Sciatic nerve (tissue), 2 donors: ENCODE data around the gene OVOL3. TPM values are rescaled to one million over a fixed set of nuclear protein-coding genes. Genes with fewer than 3 reads are reported as not detected.

ENCODE experiments used
- ATAC-seq: fragments of 200-7000 bp; cut with Tn5 transposase; one replicate; pipeline ENCODE4 v1.9.1; 2020; ENCODE audit warnings: mild to moderate bottlenecking, moderate library complexity
- DNase-seq: peaks from one replicate; pipeline ENCODE4 v3.0.0-alpha.2; 2020; ENCODE audit warnings: low spot score
- intact Hi-C: fragments of 100-400 bp; cut with DNase I; formaldehyde crosslinking; loops from one replicate; pipeline ENCODE4 v1.14.2; 2022
- total RNA-seq: library from RNA; stranded (reverse); fragmentation: NEBNext Ultra II Directional; extraction: Animal tissue kit (Norgen Biotek cat#: 25700); gene quantifications from one replicate; pipeline ENCODE4 v1.2.1, GENCODE V29; 2021
- donor health status: DM: no; HTN: no; CAD: no.
- donor health status: DM: no; HTN: no; CAD: no.

The OVOL3 gene
- total RNA-seq, 1 donor from 2014 or later, result not detected

DNA sequence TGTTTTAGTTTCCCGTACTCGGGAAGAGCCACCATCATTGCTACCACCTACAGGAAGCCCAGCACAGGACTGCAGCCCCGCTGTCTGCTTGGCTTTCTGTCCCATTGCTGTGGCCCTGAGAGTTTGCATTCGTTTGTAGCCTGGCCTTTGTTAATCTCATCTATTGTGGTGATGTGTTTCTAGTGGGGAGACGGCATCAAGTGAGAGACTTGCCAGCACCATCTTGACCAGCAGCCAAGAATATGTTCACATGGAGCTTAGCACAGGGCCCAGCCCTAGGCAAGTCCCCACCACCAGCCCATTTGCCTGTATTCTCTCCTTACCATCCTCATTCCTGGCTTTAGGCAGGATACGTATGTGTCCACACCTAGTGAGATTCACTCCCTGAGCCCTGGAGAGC, 17.3 kb upstream of the OVOL3 start:
- DNase-seq, result no peak
- intact Hi-C loops, result no loop called here
- no peak for ATAC-seq

DNA sequence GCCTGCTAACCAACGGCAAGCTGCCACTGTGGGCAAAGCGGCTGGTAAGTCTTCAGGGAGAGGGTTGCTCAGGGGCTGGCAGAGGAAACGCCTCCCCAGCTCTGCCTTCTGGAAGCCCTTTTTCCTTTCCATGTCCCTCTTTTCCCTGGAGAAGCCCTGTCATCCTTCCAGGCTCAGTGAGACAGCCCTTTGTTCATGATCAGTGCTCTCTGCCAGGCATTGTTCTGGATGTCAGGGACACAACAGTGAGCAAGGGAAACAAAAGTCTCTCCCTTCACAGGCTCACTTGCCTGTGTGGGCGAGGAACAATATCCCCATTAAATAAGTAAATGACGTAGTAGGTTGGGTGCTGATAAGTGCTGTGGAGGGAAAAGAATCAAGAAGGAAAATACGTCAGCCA, 13.9 kb upstream of the OVOL3 start:
- peak; percentile 77 for ATAC-seq
- intact Hi-C loops, result no loop called here
- DNase-seq, result no peak

DNA sequence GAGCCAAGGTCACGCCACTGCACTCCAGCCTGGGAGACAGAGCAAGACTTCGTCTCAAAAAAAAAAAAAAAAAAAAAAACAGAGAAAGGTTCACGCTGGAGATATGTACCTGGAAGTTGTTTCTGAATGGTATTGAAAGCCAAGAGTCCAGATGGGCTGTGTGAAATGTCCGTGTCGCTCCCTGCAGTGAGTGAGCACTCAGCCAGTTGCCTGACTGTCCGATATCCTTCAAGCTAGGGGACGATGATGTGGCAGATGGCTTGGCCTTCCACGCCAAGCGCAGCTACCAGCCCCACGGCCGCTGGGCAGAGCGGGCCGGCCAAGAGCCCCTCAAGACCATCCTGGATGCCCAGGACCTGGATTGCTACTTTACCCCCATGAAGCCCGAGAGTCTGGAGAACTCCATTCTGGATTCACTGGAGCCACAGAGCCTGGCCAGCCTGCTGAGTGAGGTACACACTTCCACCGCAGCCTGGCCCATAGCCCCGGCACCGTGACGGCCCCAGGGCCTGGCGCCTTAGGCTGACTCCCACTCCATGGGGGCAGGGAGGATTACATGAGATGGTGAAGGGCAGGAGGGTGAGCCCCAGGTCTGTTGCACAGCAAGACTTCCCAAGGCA, 11.7 kb upstream of the OVOL3 start:
- DNase-seq, result no peak
- intact Hi-C loops, result no loop called here
- no peak for ATAC-seq

DNA sequence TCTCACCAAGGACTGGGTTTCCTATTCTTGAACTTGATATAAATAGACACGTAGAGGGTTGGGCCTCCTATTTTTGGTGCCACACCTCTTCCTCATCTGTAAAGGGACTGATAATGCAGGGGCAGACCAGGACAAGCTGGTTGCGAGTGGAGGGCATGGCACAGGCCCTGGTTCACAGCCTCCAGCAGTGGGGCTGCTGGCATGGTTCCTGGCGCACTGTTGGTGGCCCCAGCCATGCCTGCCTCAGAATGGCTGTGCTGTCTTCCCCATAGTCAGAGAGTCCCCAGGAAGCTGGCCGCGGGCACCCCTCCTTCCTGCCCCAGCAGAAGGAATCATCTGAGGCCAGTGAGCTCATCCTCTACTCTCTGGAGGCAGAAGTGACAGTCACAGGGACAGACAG, 10.5 kb upstream of the OVOL3 start:
- intact Hi-C loops, result no loop called here
- no peak for DNase-seq
- ATAC-seq, result no peak

DNA sequence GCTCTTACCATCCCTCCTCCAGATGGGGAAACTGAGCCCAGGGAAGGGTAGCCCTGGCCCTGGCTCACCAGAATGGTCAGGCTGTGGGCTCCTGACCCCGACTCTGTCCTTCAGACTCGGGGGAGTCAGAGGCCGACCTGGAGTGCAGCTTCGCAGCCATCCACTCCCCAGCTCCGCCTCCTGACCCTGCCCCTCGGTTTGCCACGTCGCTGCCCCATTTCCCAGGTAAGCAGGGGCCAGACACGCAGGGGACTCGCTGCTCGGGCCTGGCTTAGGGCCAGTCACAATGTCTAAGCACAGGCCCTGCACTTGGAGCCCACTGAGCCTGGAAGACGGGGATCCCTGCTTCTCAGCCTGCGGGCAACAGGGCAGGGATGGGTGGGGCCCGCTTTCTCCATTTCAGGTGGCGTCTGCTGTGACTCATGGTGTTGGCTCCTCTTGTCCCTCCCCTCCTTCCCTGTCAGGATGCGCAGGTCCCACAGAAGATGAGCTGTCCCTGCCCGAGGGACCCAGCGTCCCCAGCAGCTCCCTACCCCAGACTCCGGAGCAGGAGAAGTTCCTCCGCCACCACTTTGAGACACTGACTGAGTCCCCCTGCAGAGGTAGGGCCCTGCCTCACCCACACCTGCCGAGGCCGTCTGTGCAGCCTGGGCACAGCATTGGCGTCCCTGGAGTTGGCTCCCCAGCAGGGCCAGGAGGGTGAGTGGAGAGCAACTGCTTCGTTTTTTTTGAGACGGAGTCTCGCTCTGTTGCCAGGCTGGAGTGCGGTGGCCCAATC, 9.2 kb upstream of the OVOL3 start:
- no peak for ATAC-seq
- no peak for DNase-seq
- intact Hi-C loops, result no loop called here

DNA sequence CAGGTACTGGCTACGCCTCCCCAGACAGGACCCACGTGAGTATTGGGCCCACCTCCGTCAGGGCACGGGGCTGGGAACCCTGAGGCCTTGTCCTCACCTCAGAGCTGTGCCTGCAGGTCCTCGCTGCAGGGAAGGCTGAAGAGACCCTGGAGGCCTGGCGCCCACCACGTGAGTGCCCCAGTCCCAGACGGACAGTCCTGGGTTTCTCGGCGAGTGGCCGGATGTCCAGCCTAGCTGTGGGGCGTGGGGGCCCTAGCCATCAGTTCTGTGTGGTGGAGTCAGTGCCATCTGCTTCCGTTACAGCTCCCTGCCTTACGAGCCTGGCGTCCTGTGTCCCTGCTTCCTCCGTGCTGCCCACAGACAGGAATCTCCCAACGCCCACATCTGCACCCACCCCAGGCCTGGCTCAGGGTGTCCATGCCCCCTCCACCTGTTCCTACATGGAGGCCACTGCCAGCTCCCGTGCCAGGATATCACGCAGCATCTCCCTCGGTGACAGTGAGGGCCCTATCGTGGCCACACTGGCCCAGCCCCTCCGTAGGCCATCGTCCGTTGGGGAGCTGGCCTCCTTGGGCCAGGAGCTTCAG, 7.8 kb upstream of the OVOL3 start:
- intact Hi-C loops, result no loop called here
- ATAC-seq (no peak), DNase-seq (no peak)

DNA sequence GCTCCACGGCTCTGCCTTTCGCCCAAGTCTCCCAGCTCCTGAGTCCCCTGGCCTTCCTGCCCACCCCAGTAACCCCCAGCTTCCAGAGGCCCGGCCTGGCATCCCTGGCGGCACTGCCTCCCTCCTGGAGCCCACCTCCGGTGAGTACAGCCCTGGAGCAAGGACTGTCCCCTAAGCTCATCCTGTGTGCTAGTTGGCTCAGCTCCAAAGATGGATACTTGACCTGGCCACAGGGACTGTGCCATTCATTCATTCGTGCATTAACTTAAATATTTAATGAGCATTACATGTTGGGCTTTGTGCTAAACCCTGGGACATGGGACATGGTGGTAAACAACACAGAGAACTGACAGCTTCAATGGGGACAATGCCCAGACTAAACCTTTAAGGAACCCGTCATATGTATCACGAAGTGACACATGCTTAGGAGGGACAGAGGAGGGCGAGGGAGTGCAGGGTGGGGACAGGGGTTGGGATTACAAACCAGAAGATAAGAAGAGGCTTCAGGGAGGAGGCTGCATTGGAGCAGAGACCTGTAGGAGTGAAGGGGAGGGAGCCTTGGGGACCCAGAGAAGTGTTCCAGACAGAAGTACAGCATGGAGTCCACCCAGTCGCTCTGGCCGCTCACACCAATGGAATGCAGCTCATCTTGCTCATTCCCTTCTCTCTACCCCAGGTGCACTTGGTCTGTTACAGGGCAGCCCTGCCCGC, 6.9 kb upstream of the OVOL3 start:
- no peak for ATAC-seq
- intact Hi-C loops, result no loop called here
- no peak for DNase-seq

DNA sequence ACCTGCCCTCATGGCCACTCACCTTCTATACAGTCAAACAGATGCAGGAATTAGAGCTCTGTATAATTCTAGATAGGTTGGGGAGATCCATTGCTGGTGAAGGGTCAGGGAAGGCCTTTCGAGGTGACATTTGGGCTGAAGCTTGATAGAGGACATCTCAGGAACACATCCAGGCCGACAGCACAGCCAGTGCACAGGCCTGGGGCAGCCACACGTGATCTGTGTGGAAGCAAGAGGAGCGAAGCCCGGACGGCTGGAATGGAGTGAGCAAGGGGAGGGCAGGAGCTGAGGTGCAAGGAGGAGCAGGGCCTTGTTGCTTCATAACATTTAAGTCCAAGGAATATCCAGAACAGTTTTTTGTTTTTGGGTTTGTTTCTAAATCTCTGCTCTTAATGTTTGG, 4.5 kb upstream of the OVOL3 start:
- intact Hi-C loops, result no loop called here
- no peak for ATAC-seq

DNA sequence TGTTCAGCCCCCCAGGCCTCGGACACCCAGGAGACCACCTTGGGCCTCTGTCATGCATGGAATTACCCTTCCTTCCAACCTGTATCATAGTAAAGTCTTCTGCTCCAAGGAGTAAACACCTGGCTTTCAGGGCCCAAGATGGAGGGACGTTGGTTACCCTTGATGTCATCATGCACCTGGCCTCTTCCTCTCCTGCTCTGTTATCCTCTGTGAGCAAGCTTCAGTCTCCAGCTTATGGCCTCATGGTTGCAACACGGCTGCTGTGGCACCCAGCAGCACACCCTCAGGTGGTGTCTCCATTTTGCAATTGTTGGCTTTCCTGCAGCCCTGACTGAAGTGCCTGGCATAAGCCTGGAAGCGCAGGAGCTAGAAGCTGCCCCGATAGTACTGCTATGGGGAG, 4.0 kb upstream of the OVOL3 start:
- DNase-seq (no peak), ATAC-seq (no peak)
- intact Hi-C loops, result no loop called here

More for the DNA sequence above, 4.5 kb upstream of the OVOL3 start:
- no peak for DNase-seq

DNA sequence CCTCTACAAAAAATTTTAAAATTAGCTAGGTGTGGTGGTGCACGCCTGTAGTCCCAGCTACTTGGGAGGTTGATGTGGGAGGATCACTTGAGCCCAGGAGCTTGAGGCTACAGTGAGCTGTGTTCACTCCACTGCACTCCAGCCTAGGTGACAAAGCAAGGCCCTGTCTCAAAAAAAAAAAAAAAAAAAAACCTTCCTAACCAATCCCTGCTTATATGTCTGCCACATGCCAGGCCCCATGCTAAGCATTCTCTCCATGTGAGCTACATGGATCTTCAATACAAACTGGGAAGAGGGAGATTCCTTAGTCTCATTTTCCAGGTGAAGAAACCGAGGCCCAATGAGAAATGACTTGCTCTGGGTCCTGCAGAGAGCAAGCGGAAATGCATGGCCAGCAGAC, 2.3 kb upstream of the OVOL3 start:
- ATAC-seq (no peak), DNase-seq (no peak)
- intact Hi-C loops, result no loop called here

DNA sequence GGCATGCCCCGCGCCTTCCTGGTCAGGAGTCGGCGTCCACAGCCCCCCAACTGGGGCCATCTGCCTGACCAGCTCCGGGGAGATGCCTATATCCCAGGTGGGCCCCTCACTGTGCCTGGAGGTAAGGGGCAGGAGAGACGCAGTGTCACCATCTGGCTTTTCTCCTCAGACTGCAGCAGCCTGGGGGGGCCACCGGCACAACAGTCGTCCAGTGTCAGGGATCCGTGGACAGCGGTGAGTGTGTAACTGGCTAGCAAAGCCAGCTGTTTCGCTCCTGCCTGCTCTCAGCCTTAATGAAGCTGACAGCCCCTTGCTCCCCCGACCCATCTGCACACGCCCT, 227 bp downstream of the OVOL3 start:
- ATAC-seq, result no peak
- no peak for DNase-seq
- intact Hi-C loops, result loop anchor here (10.0 kb wide), 1 partner anchor 46 kb away; no protein-coding TSS in a partner anchor

DNA sequence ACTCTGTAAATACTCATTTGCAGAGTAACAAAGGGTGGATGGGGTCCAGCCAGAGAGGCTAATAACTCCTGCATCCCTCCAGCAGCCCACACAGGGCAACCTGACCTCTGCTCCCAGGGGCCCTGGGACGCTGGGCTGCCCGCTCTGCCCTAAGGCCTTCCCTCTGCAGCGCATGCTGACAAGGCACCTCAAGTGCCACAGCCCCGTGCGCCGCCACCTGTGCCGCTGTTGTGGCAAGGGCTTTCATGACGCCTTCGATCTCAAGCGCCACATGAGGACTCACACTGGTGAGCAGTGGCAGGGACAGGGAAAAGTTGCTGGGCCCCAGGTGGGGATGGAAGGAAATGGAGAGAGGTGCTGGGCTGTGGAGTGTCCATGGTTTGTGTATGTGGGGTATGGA, 1.7 kb downstream of the OVOL3 start:
- no peak for ATAC-seq
- DNase-seq, result no peak
- intact Hi-C loops, result loop anchor here (10.0 kb wide), 1 partner anchor 48 kb away; no protein-coding TSS in a partner anchor

DNA sequence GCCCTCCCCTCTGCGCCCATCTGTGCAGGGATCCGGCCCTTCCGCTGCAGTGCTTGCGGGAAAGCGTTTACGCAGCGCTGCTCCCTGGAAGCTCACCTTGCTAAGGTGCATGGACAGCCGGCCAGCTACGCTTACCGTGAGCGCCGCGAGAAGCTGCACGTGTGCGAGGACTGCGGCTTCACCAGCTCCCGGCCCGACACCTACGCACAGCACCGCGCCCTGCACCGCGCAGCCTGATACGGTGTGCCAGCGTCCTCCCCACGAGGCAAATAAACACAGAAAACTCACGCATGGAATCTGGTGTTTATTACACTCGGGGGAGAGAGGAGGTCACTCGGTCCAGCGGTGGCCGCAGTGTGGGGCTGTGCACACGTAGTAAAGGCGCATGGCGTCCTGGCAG, 2.5 kb downstream of the OVOL3 start:
- no peak for ATAC-seq
- no peak for DNase-seq
- intact Hi-C loops, result loop anchor here (10.0 kb wide), 1 partner anchor 49 kb away; no protein-coding TSS in a partner anchor

DNA sequence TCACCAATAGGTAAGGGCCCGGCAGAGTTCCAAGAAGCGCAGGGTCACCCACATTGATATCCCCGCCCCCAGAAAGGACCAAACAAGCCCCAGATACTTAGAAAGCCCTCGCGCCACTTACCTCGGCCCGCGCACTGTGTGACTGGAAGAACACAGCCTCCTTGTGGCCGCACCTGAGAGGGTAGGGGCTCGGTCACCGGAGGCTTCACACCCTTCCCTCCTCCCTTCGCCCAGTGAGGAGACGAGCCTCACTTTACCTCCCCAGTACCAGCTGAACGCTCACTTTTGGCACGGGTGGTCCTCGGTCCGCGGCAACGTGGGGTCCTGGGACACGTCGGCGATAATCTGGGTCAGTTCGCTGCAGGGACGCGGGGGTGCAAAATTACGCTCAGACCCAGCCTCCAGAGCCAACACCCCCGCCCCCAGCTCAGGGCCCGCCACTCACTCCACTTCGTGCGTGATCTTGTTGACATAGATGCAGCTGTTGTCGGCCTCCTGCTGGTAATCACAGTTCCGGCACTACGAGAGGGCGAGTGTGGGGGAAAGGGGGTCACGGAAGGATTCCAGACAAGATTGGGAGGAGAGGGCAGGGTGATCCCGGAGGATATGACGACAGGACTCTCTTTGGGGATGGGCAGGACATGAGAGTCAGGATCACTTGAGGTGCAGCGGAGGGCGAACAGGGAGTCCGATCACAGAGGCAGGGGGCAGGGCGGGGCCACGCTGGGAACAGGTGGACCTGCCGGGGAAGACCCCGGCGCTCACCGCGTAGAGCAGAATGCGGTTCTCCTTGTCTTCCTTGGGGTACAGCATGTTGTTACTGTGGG, 3.2 kb downstream of the OVOL3 start:
- DNase-seq (peak; percentile 71), ATAC-seq (peak; percentile 1)
- intact Hi-C loops, result loop anchor here (10.0 kb wide), 1 partner anchor 49 kb away; no protein-coding TSS in a partner anchor

DNA sequence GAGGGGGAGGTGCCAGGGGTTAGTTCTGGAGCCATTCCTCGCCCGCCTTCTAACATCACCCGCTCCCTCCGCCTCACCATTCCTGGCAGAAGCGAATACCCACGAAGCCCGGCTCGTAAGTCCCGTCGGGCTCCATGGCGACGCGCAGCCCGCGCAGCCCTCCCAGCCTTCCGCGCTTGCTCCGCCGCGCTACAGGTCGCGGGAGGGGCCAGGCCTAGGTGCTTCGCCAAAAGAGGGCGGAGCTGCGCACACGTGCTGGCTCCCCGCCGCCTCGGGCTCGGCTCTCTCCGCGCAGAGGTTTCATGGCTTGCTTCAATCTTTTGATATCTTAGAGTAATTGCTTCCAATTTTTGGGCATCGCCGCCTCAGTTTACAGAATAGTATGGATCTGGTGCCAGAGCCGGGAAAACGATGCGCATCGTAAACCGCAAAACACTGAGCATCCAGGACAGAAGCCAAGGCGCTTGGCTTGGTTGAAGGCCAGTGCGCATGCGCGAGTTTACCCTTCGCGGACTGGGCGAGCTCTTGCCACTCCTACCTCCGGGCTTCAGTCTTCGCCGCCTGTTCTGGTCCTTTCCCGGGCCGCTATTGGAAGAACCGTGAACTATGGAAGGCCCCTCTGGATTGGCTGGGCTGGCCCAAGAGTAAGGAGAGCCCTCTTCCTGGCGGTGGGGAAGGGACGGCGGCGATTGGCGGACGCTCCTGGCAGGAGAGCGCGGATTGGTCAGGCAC, 3.9 kb downstream of the OVOL3 start, which contains the start of gene POLR2I:
Gene POLR2I, minus strand, starts transcription at position 155 of the 732 bp plus-strand sequence. Its CDS starts 19 bp downstream, at position 136.
- intact Hi-C loops, result loop anchor here (10.0 kb wide), 1 partner anchor 50 kb away; no protein-coding TSS in a partner anchor
- ATAC-seq (peak; percentile 98), DNase-seq (peak; percentile 99)

DNA sequence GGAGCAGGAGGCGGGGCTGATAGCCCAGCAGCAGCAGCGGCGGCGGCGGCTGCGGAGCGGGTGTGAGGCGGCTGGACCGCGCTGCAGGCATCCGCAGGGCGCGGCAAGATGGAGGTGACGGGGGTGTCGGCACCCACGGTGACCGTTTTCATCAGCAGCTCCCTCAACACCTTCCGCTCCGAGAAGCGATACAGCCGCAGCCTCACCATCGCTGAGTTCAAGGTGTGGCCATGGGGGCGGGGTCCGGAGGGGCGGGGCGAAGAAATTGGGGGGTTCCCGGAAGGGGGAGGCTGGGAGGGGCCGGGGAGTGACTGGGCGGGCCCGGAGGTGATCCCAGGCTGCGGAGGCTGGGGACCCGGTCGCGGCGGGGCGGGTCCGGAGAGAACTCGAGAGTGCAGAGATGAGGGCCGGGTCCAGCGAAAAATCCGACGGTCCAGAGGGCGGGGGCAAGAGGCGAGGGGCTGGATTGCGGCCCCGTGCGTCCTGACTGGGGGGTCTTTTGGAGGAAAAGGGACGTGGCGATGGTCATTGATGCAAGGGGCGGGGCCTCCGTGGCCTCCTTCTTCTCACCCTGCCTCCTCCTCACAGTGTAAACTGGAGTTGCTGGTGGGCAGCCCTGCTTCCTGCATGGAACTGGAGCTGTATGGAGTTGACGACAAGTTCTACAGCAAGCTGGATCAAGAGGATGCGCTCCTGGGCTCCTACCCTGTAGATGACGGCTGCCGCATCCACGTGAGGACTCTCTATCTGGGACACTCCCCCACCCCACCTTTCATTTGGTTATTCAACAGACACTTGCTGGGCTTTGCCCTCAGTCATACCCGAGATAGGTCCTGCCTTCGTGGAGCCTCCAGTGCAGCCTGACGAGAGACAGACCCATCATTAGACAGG, 4.8 kb downstream of the OVOL3 start, which contains the start of gene TBCB:
Gene TBCB, plus strand, starts transcription at position 16 of the 891 bp plus-strand sequence. Its CDS starts 93 bp downstream, at position 109.
- ATAC-seq (peak; percentile 42), DNase-seq (peak; percentile 92)
- intact Hi-C loops, result loop anchor here (10.0 kb wide), 1 partner anchor 51 kb away; no protein-coding TSS in a partner anchor

DNA sequence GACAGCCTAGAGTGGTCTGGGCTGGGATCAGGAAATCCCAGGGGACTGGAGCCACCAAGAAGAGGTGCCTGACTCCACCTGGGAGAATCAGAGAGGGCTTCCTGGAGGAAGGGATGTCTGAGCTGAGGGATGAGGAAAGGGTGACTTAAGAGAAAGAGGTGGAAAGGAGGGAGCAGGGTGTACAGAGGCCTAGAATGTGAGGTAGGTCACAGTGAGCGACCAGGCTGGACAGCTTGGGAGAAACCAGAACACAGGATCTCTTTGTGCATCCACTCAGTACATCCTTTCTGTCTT, 5.3 kb downstream of the OVOL3 start:
- intact Hi-C loops, result loop anchor here (10.0 kb wide), 1 partner anchor 51 kb away; no protein-coding TSS in a partner anchor
- no peak for ATAC-seq
- no peak for DNase-seq
